HEK293T (cell line): ENCODE results near the gene CHRM1.
A peak's percentile ranks its signal among the peaks of the same experiment; 100 is the strongest.
"Not testable (repeated sequence)": the region's sequence is repeated elsewhere in the genome, so short reads cannot be mapped to it uniquely, and the experiment has no call there.

Source experiments
- CTCF ChIA-PET: fragments of 350-600 bp; formaldehyde crosslinking; extraction: SDS; loops from one replicate; lab custom pipeline; 2021; ENCODE audit warnings: antibody characterized with exemption, inconsistent platforms; lab: Yijun Ruan, JAX
- POLR2A ChIA-PET: fragments of 350-600 bp; formaldehyde crosslinking; extraction: SDS; loops from one replicate; lab custom pipeline; 2020; ENCODE audit warnings: antibody characterized with exemption, inconsistent platforms; lab: Yijun Ruan, JAX
- DNase-seq: peaks from one replicate; pipeline ENCODE4 v3.0.0; 2012; ENCODE audit warnings: mixed read lengths; ENCODE audit errors: extremely low spot score
- ARNT ChIP-seq: fragments of 450-650 bp; IDR thresholded peaks from 2 replicates; pipeline ENCODE4 v1.6.1; 2017; ENCODE audit warnings: mild to moderate bottlenecking
- CTBP1 ChIP-seq: fragments of 450-650 bp; IDR thresholded peaks from 2 replicates; pipeline ENCODE4 v1.6.1; 2016; ENCODE audit warnings: borderline replicate concordance
- FOXA1 ChIP-seq: fragments of 450-650 bp; IDR thresholded peaks from 2 replicates; pipeline ENCODE4 v1.6.1; 2016; ENCODE audit warnings: mild to moderate bottlenecking
- FOXK2 ChIP-seq: fragments of 450-650 bp; IDR thresholded peaks from 2 replicates; pipeline ENCODE4 v1.6.1; 2016; ENCODE audit warnings: mild to moderate bottlenecking
- FOXM1 ChIP-seq: fragments of 450-650 bp; IDR thresholded peaks from 2 replicates; pipeline ENCODE4 v1.6.1; 2017; ENCODE audit warnings: mild to moderate bottlenecking, borderline replicate concordance
- HDGF ChIP-seq: fragments of 450-650 bp; IDR thresholded peaks from 2 replicates; pipeline ENCODE4 v1.6.1; 2017; ENCODE audit warnings: antibody characterized with exemption, borderline replicate concordance
- L3MBTL2 ChIP-seq: fragments of 450-650 bp; conservative IDR thresholded peaks from 2 replicates; pipeline ENCODE4 v1.6.1; 2016; ENCODE audit warnings: mild to moderate bottlenecking
- LEF1 ChIP-seq: fragments of 450-650 bp; IDR thresholded peaks from 2 replicates; pipeline ENCODE4 v1.6.1; 2017; ENCODE audit warnings: mild to moderate bottlenecking, borderline replicate concordance
- NFRKB ChIP-seq: fragments of 450-650 bp; IDR thresholded peaks from 2 replicates; pipeline ENCODE4 v1.6.1; 2016; ENCODE audit warnings: mild to moderate bottlenecking, moderate library complexity
- PKNOX1 ChIP-seq: fragments of 450-650 bp; IDR thresholded peaks from 2 replicates; pipeline ENCODE4 v1.6.1; 2016
- SP1 ChIP-seq: fragments of 450-650 bp; IDR thresholded peaks from 2 replicates; pipeline ENCODE4 v1.6.1; 2017
- SUZ12 ChIP-seq: fragments of 450-650 bp; IDR thresholded peaks from 2 replicates; pipeline ENCODE4 v1.6.1; 2016; ENCODE audit warnings: mild to moderate bottlenecking
- TARDBP ChIP-seq: fragments of 450-650 bp; IDR thresholded peaks from 2 replicates; pipeline ENCODE4 v1.6.1; 2016
- ZNF384 ChIP-seq: fragments of 450-650 bp; IDR thresholded peaks from 2 replicates; pipeline ENCODE4 v1.6.1; 2016

The CHRM1 gene

GRCh38 chr11:62865635-62866034 is 55.5 kb downstream of the CHRM1 start:
- no peak for TF ChIP-seq ARNT
- 0 out of 2 replicates have a peak, but pooled peaks have one; percentile 1 for TF ChIP-seq ZNF384
- TF ChIP-seq SUZ12, result no peak
- TF ChIP-seq PKNOX1, result 0 out of 2 replicates have a peak, but pooled peaks have one; percentile 11
- ChIA-PET CTCF (interaction anchor here (0.6 to 1.9 kb wide), 3 partner anchors 8 to 273 kb away, joined by 3 to 9 read pairs (median 3); partner anchors contain the start of gene TMEM179B), POLR2A (interaction anchor here (1.1 to 8.0 kb wide), 7 partner anchors 10 to 25 kb away, joined by 4 to 124 read pairs (median 5); partner anchors contain the start of genes SLC3A2 and WDR74)
- DNase-seq, result no peak

GRCh38 chr11:62863687-62864335 is 57.4 kb downstream of the CHRM1 start:
- ChIA-PET CTCF (interaction anchor here (1.1 to 1.2 kb wide), 3 partner anchors 8 to 77 kb away, joined by 3 to 6 read pairs (median 5); partner anchors contain the start of genes SLC3A2 and TMEM179B), POLR2A (interaction anchor here (0.6 to 8.0 kb wide), 8 partner anchors 8 to 109 kb away, joined by 3 to 124 read pairs (median 7); partner anchors contain the start of genes SLC3A2, TMEM179B, WDR74 and ZBTB3)
- TF ChIP-seq CTBP1, result no peak
- no peak for TF ChIP-seq FOXM1
- no peak for TF ChIP-seq L3MBTL2
- no peak for TF ChIP-seq FOXA1
- no peak for TF ChIP-seq TARDBP
- no peak for TF ChIP-seq FOXK2
- no peak for TF ChIP-seq ZNF384
- no peak for TF ChIP-seq NFRKB
- TF ChIP-seq LEF1, result no peak
- no peak for DNase-seq

- ChIA-PET CTCF (interaction anchor here (0.6 to 2.0 kb wide), 9 partner anchors 13 to 250 kb away, joined by 3 to 22 read pairs (median 3); partner anchors contain the start of genes SLC3A2 and STX5), POLR2A (interaction anchor here (0.7 to 8.0 kb wide), 16 partner anchors 10 to 209 kb away, joined by 3 to 124 read pairs (median 4); partner anchors contain the start of genes C11orf98, CSKMT, INTS5 and NXF1)
- DNase-seq, result not testable (repeated sequence)
Measured at GRCh38 chr11:62861564-62862192, 59.5 kb downstream of the CHRM1 start.

- TF ChIP-seq LEF1 (no peak), ZNF384 (no peak), SP1 (no peak), FOXM1 (no peak), HDGF (no peak), FOXK2 (no peak)
- no peak for DNase-seq
- POLR2A ChIA-PET, result interaction anchor here (0.7 to 8.0 kb wide), 9 partner anchors 10 to 208 kb away, joined by 3 to 124 read pairs (median 4); partner anchors contain the start of genes INTS5, SLC3A2, TAF6L and TMEM179B
- CTCF ChIA-PET, result interaction anchor here (0.6 to 2.0 kb wide), 4 partner anchors 14 to 145 kb away, joined by 3 to 22 read pairs (median 4); partner anchors contain the start of gene SLC3A2
Measured at GRCh38 chr11:62860835-62861563, 60.2 kb downstream of the CHRM1 start.

- POLR2A ChIA-PET, result interaction anchor here (1.4 kb wide), 1 partner anchor 188 kb away, joined by 4 read pairs; the partner anchor contains the start of genes LBHD1 and UQCC3
- DNase-seq, CTCF ChIA-PET: not testable (repeated sequence)
Measured at GRCh38 chr11:62859281-62859703, 61.9 kb downstream of the CHRM1 start.
